Measurements from ENCODE around the gene RELB. TPM values are rescaled to one million over a fixed set of nuclear protein-coding genes. Genes with fewer than 3 reads are reported as not detected.

Gene RELB
- total and polyA plus RNA-seq, 9 of the 15 experiments (the other 6 are each of a cell fraction or from before 2014, with no cell fraction given) = 0.15 to 1.1 (median 0.28) TPM; not detected in 2

DNA sequence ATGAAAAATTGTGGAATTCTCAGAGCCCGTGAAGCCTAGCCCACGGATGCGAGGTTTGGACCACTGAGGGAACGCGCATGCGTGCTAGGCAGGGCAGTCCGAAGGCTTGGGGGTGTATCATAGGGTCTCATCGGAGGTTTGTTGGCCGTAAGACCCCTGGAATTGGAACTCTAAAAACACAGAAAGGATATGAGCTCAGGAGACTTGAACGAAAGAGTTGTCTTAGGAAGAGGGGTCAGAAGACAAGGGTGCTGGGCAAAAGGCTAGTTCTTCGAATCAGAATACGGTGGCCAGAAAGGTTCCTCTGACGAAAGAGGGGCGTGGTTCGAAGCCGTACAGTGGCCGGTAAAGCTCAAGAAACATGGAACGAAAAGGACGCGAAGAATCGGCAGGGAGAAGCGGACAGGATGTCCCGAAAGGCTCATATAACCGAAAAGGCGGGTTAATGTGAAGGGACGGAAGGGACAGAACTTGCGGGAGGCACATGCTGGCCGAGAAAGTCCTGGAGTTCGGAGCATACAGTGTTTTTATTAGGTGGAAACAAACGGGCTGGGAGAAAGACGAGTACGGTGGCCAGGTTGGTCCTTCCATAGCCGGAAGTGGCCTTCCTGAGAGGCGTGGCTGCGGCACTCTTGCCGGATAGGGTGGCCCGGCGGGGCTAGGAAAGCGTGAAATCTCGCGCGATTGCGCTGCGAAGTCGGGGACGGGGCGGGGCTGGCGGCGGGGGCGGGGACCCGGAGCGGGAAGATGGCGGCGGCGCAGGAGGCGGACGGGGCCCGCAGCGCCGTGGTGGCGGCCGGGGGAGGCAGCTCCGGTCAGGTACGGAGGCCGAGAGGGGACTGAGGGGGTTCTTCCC, 46.4 kb upstream of the RELB start, which contains the start of gene CLPTM1 (continued):
- TF ChIP-seq, protein P1, sequence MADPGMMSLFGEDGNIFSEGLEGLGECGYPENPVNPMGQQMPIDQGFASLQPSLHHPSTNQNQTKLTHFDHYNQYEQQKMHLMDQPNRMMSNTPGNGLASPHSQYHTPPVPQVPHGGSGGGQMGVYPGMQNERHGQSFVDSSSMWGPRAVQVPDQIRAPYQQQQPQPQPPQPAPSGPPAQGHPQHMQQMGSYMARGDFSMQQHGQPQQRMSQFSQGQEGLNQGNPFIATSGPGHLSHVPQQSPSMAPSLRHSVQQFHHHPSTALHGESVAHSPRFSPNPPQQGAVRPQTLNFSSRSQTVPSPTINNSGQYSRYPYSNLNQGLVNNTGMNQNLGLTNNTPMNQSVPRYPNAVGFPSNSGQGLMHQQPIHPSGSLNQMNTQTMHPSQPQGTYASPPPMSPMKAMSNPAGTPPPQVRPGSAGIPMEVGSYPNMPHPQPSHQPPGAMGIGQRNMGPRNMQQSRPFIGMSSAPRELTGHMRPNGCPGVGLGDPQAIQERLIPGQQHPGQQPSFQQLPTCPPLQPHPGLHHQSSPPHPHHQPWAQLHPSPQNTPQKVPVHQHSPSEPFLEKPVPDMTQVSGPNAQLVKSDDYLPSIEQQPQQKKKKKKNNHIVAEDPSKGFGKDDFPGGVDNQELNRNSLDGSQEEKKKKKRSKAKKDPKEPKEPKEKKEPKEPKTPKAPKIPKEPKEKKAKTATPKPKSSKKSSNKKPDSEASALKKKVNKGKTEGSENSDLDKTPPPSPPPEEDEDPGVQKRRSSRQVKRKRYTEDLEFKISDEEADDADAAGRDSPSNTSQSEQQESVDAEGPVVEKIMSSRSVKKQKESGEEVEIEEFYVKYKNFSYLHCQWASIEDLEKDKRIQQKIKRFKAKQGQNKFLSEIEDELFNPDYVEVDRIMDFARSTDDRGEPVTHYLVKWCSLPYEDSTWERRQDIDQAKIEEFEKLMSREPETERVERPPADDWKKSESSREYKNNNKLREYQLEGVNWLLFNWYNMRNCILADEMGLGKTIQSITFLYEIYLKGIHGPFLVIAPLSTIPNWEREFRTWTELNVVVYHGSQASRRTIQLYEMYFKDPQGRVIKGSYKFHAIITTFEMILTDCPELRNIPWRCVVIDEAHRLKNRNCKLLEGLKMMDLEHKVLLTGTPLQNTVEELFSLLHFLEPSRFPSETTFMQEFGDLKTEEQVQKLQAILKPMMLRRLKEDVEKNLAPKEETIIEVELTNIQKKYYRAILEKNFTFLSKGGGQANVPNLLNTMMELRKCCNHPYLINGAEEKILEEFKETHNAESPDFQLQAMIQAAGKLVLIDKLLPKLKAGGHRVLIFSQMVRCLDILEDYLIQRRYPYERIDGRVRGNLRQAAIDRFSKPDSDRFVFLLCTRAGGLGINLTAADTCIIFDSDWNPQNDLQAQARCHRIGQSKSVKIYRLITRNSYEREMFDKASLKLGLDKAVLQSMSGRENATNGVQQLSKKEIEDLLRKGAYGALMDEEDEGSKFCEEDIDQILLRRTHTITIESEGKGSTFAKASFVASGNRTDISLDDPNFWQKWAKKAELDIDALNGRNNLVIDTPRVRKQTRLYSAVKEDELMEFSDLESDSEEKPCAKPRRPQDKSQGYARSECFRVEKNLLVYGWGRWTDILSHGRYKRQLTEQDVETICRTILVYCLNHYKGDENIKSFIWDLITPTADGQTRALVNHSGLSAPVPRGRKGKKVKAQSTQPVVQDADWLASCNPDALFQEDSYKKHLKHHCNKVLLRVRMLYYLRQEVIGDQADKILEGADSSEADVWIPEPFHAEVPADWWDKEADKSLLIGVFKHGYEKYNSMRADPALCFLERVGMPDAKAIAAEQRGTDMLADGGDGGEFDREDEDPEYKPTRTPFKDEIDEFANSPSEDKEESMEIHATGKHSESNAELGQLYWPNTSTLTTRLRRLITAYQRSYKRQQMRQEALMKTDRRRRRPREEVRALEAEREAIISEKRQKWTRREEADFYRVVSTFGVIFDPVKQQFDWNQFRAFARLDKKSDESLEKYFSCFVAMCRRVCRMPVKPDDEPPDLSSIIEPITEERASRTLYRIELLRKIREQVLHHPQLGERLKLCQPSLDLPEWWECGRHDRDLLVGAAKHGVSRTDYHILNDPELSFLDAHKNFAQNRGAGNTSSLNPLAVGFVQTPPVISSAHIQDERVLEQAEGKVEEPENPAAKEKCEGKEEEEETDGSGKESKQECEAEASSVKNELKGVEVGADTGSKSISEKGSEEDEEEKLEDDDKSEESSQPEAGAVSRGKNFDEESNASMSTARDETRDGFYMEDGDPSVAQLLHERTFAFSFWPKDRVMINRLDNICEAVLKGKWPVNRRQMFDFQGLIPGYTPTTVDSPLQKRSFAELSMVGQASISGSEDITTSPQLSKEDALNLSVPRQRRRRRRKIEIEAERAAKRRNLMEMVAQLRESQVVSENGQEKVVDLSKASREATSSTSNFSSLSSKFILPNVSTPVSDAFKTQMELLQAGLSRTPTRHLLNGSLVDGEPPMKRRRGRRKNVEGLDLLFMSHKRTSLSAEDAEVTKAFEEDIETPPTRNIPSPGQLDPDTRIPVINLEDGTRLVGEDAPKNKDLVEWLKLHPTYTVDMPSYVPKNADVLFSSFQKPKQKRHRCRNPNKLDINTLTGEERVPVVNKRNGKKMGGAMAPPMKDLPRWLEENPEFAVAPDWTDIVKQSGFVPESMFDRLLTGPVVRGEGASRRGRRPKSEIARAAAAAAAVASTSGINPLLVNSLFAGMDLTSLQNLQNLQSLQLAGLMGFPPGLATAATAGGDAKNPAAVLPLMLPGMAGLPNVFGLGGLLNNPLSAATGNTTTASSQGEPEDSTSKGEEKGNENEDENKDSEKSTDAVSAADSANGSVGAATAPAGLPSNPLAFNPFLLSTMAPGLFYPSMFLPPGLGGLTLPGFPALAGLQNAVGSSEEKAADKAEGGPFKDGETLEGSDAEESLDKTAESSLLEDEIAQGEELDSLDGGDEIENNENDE (IDR thresholded peaks at IDR 0.05; ENCODE audit: low read depth, low read length) = no peak
- TF ChIP-seq ZNF551 (CRISPR knock-in tag; IDR thresholded peaks at IDR 0.05) (no peak), SP2 (IDR thresholded peaks at IDR 0.05; ENCODE audit: extremely low read depth, low read depth, low read length, poor library complexity, severe bottlenecking) (no peak), TRIM24 (IDR thresholded peaks at IDR 0.05) (peak in 1 of 2 experiments; percentile 95; a peak in 2 of 4 replicates), LARP7 (IDR thresholded peaks at IDR 0.05) (peak; percentile 68; the same call in 1 of the 2 replicates), HOXB6 (CRISPR knock-in tag; IDR thresholded peaks at IDR 0.05; ENCODE audit: borderline replicate concordance) (no peak), HNRNPK (IDR thresholded peaks at IDR 0.05; ENCODE audit: low read depth, low read length, poor library complexity, severe bottlenecking) (no peak), LCOR (CRISPR knock-in tag; IDR thresholded peaks at IDR 0.05) (peak; percentile 90; the same call in 1 of the 2 replicates), POLR2A (conservative IDR thresholded peaks at IDR 0.05) (peak; percentile 98), MCM2 (IDR thresholded peaks at IDR 0.05; ENCODE audit: low read depth) (no peak), PHF21A (IDR thresholded peaks at IDR 0.05; ENCODE audit: borderline replicate concordance, low read depth) (no peak), ZNF668 (CRISPR knock-in tag; IDR thresholded peaks at IDR 0.05) (no peak), CREB5 (CRISPR knock-in tag; IDR thresholded peaks at IDR 0.05) (no peak), ETV5 (CRISPR knock-in tag; IDR thresholded peaks at IDR 0.05; ENCODE audit: low read depth) (peak; percentile 95), STAG1 (CRISPR knock-in tag; IDR thresholded peaks at IDR 0.05; ENCODE audit: borderline replicate concordance) (no peak), ZFP36 (IDR thresholded peaks at IDR 0.05; ENCODE audit: low read depth, low read length, partially characterized antibody) (no peak)

Data from K562 (cell line).